ENCODE data around the gene SNCA.

The SNCA gene

DNA sequence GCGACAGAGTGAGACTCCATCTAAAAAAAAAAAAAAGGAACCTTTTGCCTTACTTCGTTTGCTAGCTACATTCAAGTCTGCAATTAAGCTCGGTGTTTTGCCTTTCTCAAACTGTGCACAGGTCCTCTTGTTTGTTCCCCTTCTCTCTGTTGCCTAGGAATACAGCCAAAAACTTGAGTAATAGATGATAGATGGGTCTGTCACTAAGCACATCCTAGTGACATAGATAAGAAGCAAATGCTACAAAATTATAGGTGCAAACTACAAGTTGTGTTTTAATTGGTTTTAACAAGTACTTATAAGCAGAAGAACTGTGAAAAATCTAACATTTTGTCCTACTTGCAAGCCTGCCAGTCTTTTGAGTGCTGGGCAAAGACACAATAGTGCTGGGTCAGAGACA lies 95.2 kb downstream of the SNCA start:
- no peaks in the 10 kb centered on the region for H3K36me3 ChIP-seq
- H3K4me1 ChIP-seq (ENCODE audit: control insufficient read depth in 1 of 2, insufficient read depth in 1 of 2, low read depth in 1 of 2, low read length in 1 of 2), result no peaks in the 10 kb centered on the region
- H3K27ac ChIP-seq, result no peak overlapping the region
- no peaks in the 10 kb centered on the region for H3K9me3 ChIP-seq
- no peak overlapping the region for H3K4me3 ChIP-seq (ENCODE audit: low read depth in 1 of 2, low read length in 1 of 2)
- TF ChIP-seq, protein P1, sequence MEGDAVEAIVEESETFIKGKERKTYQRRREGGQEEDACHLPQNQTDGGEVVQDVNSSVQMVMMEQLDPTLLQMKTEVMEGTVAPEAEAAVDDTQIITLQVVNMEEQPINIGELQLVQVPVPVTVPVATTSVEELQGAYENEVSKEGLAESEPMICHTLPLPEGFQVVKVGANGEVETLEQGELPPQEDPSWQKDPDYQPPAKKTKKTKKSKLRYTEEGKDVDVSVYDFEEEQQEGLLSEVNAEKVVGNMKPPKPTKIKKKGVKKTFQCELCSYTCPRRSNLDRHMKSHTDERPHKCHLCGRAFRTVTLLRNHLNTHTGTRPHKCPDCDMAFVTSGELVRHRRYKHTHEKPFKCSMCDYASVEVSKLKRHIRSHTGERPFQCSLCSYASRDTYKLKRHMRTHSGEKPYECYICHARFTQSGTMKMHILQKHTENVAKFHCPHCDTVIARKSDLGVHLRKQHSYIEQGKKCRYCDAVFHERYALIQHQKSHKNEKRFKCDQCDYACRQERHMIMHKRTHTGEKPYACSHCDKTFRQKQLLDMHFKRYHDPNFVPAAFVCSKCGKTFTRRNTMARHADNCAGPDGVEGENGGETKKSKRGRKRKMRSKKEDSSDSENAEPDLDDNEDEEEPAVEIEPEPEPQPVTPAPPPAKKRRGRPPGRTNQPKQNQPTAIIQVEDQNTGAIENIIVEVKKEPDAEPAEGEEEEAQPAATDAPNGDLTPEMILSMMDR (IDR thresholded peaks at IDR 0.05), result no peak
- no peaks in the 10 kb centered on the region for H3K27me3 ChIP-seq

DNA sequence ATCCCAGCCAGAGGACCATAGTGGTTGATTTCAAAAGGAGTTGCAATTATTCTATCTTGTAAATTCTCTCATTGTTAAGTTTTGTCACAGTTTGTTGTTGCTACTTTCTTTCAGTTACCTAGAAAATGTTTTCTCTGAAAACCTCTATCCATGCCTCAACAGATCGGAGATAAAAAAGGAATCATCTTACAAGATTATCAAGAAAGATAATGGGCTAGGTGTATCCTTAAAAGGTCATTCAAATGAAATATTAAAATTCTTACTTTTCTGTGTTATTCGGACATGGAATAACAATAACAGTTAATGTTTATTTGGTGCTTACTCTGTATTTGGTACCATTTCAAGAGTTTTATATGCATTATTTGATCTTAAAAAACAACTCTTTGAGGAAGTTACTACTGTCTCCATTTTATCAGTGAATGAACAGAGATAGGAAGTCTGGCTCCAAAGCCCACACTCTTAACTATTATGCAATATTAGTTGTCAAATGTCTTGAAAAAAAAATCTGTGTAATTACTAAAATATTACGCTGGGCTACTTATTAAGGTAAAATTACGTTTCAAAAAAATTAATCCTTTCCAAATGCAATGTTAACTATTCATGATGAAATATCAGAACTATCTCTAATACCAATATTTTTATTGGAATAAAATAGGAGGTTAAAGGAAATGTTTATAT lies 97.5 kb downstream of the SNCA start:
- Histone ChIP-seq H3K9me3 (no peaks in the 10 kb centered on the region), H3K27me3 (no peaks in the 10 kb centered on the region), H3K4me1 (ENCODE audit: control insufficient read depth in 1 of 2, insufficient read depth in 1 of 2, low read depth in 1 of 2, low read length in 1 of 2) (no peaks in the 10 kb centered on the region), H3K27ac (no peak overlapping the region), H3K4me3 (ENCODE audit: low read depth in 1 of 2, low read length in 1 of 2) (no peak overlapping the region), H3K36me3 (no peaks in the 10 kb centered on the region)
- TF ChIP-seq, protein P1 (IDR thresholded peaks at IDR 0.05), result no peak

DNA sequence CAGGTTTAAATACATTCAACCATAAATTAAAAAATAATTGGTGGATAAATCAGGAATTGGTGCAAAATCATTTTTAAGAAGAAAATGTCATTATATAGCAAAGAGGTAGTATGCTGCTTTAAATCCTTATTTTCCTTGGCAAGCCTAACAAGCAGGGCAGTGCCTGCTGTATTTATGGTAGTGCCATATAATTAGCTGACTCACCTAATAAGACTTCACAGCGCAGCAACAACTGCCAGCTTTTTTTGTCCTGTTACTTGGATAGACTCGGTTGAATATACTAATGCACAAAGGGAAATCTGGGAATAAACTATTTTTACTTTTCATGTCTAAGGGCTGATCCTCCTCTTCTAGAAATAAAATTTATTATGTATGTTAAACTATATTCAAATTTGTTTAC lies 99.1 kb downstream of the SNCA start:
- Histone ChIP-seq H3K27me3 (no peaks in the 10 kb centered on the region), H3K4me3 (ENCODE audit: low read depth in 1 of 2, low read length in 1 of 2) (no peak overlapping the region), H3K9me3 (no peaks in the 10 kb centered on the region), H3K36me3 (no peaks in the 10 kb centered on the region), H3K27ac (no peak overlapping the region), H3K4me1 (ENCODE audit: control insufficient read depth in 1 of 2, insufficient read depth in 1 of 2, low read depth in 1 of 2, low read length in 1 of 2) (no peaks in the 10 kb centered on the region)
- TF ChIP-seq, protein P1 (IDR thresholded peaks at IDR 0.05), result no peak

DNA sequence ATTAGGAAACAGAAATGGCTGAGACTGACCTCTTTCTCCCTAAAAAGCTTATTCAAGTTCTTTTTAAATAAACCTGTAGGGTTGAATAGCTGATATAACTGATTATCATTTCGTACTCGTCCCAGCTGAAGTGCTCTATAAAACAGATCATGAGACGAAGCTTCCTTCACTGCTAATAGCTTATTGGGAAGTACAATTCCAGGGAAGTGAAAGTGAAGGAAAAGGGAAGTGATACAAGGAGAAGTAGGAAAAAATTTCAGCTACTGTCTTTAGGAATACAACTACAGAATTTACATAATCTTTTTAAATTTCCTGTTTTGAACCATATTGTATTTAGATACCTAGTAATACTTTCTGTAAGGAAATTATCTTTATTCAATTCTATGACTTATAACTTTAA lies 103.0 kb downstream of the SNCA start:
- no peaks in the 10 kb centered on the region for H3K27me3 ChIP-seq
- H3K36me3 ChIP-seq, result no peaks in the 10 kb centered on the region
- H3K4me1 ChIP-seq (ENCODE audit: control insufficient read depth in 1 of 2, insufficient read depth in 1 of 2, low read depth in 1 of 2, low read length in 1 of 2), result no peaks in the 10 kb centered on the region
- H3K4me3 ChIP-seq (ENCODE audit: low read depth in 1 of 2, low read length in 1 of 2), result no peak overlapping the region
- no peak overlapping the region for H3K27ac ChIP-seq
- TF ChIP-seq, protein P1 (IDR thresholded peaks at IDR 0.05), result no peak
- H3K9me3 ChIP-seq, result no peaks in the 10 kb centered on the region

DNA sequence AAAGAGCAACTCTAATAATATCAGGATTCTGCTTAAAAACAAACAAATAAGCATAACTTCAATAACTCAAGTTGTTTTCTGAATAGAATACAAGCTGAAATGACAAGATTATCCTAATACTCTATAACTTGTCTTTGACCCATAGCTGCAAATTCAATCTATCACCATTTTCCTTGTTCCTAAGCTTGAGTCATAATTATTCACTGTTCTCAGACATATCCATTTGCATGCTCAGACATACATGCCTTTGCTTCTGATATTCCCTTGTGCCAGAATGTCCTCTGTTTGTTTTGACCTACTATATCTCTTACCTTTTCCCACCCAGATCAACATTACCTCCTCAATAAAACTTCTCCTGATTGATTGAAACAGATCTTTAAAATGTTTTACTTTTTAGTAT lies 109.7 kb downstream of the SNCA start:
- Histone ChIP-seq H3K27me3 (no peaks in the 10 kb centered on the region), H3K36me3 (no peaks in the 10 kb centered on the region), H3K4me1 (ENCODE audit: control insufficient read depth in 1 of 2, insufficient read depth in 1 of 2, low read depth in 1 of 2, low read length in 1 of 2) (no peaks in the 10 kb centered on the region), H3K27ac (no peak overlapping the region), H3K9me3 (no peaks in the 10 kb centered on the region), H3K4me3 (ENCODE audit: low read depth in 1 of 2, low read length in 1 of 2) (no peak overlapping the region)
- TF ChIP-seq, protein P1 (IDR thresholded peaks at IDR 0.05), result no peak
